HuH-7.5 (cell line): ENCODE measurements around the gene TCF7L2.

Experiments used
- DNase-seq: peaks from one replicate; pipeline ENCODE4 v3.0.0; 2011; ENCODE audit warnings: low spot score

Gene TCF7L2

GRCh38 chr10:113149626-113150025 lies 199.6 kb downstream of the TCF7L2 start:
- no peak for DNase-seq

DNA sequence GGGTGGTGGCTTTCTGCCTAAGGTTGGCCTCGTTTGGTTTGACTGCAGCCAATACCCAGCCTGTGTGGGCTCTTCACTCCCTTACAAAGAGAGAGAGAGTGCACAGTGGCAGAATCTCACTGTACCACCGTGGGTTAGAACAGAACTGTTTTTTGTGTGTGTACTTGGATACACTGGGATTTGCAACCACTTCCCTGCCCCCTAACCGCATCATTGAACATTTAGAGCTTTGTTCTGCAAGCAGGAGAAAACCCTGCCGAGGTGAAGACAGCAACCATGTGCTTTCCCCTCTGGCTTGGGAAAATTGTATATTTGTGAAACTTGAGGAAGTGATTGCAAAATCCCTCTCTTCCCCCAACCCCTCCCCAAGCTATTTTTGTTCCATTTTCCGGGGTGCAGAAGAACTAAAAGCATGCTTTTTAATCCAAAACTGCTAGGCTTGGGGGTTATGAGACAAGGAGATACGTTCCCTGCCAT lies 201.2 kb downstream of the TCF7L2 start:
- no peak for DNase-seq

- DNase-seq: no peak
Observed at GRCh38 chr10:113153493-113154102, 203.6 kb downstream of the TCF7L2 start.

DNA sequence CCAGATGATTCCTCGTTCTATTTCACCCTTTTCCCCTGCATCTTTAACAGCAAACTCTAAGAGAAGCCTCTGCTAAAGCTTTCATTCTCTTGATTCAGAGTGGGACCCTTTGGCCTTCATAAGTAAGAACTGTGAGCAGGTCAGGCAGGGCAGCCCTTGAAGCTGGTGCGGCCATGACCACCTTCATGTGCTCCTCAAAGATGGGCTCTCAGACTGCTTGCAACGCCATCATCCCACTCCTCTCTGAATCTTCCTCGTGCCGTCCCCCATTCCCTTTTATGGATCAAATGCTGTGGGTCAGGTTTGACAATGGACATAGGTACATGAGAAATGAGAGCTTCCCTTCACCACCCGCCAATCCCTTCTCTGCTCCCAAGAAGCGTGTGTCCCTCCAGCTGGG lies 207.4 kb downstream of the TCF7L2 start:
- DNase-seq: no peak

- DNase-seq: no peak
Observed at GRCh38 chr10:113158183-113158582, 208.1 kb downstream of the TCF7L2 start.

GRCh38 chr10:113159563-113159962 lies 209.5 kb downstream of the TCF7L2 start:
- no peak for DNase-seq

- DNase-seq: no peak
Observed at GRCh38 chr10:113160641-113161040, 210.6 kb downstream of the TCF7L2 start.

GRCh38 chr10:113161066-113161465 lies 211.0 kb downstream of the TCF7L2 start:
- DNase-seq: no peak

- DNase-seq: no peak
Observed at GRCh38 chr10:113162960-113163359, 212.9 kb downstream of the TCF7L2 start.

DNA sequence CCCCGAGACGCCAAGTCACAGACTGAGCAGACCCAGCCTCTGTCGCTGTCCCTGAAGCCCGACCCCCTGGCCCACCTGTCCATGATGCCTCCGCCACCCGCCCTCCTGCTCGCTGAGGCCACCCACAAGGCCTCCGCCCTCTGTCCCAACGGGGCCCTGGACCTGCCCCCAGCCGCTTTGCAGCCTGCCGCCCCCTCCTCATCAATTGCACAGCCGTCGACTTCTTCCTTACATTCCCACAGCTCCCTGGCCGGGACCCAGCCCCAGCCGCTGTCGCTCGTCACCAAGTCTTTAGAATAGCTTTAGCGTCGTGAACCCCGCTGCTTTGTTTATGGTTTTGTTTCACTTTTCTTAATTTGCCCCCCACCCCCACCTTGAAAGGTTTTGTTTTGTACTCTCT lies 215.6 kb downstream of the TCF7L2 start:
- DNase-seq: no peak

DNA sequence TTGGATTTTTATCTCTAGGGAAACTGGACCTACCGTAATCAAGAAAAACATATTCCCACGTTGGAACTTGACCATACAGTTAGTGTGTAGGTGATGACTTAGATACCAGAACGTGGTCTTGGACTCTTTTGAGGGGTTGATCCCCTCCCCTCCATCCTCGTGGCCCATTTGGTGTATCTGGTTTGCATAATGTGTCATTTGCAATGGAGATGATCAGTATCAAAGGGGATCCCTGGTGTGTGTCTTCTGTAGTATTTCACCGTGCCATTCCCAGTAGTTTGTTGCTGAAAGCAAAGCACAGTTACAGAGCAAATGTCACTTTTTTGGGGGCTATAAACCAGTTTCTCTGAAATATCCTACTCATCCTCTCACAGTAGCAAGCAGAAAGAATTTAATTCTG lies 217.7 kb downstream of the TCF7L2 start:
- no peak for DNase-seq

GRCh38 chr10:113168584-113168983 lies 218.5 kb downstream of the TCF7L2 start:
- no peak for DNase-seq

- DNase-seq: no peak
Observed at GRCh38 chr10:113169111-113169510, 219.1 kb downstream of the TCF7L2 start.

GRCh38 chr10:113169853-113170460 lies 219.9 kb downstream of the TCF7L2 start:
- no peak for DNase-seq

DNA sequence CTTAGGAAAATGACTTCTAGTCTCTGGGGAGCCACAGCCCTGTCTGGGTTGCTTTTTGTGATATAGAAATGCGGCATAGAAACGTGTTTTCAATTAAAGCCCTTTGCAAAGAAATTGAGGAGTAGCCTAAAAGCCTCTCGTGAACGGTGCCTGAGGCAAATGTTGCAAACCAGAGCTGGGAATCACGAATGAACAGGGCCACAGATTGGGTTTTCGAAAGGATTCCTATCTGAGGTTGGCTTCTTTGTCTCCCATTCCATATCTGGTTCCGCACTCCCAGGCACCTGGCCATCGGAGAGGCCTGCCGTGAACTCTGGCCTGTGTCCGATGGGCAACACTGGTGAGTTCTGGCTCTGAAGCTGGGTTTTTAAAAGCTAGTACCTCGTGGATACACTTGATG lies 221.6 kb downstream of the TCF7L2 start:
- DNase-seq: no peak

- DNase-seq: no peak
Observed at GRCh38 chr10:113175176-113175575, 225.1 kb downstream of the TCF7L2 start.

GRCh38 chr10:113175756-113176651 lies 226.0 kb downstream of the TCF7L2 start:
- DNase-seq: no peak

DNA sequence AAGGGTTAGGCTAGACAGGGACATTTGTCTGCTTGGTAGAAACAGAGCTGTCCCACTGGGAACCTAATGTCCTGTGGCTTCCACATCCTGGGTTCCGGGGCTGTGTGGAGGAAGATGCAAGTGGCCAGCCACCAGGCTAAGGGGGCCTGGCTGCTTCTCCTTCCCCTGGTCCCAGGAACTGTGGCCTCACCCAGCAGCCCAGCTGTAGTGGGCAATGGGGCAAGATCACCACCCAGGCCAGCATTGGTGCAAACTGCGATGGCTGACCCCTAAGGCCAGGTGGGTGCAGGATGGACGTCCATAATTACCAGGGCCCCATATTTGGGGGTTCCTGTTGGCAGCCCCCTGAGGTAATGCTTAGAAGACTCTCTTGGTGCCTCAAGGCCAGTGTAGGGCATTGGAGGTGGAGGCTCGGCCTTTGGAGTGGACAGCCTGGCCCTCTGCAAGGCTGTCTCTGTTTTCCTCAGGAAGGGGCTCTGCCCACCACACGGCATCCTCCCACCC lies 226.7 kb downstream of the TCF7L2 start:
- DNase-seq: no peak

GRCh38 chr10:113177156-113177935 lies 227.3 kb downstream of the TCF7L2 start:
- DNase-seq: no peak

- no peak for DNase-seq
Observed at GRCh38 chr10:113177936-113178335, 227.9 kb downstream of the TCF7L2 start.

DNA sequence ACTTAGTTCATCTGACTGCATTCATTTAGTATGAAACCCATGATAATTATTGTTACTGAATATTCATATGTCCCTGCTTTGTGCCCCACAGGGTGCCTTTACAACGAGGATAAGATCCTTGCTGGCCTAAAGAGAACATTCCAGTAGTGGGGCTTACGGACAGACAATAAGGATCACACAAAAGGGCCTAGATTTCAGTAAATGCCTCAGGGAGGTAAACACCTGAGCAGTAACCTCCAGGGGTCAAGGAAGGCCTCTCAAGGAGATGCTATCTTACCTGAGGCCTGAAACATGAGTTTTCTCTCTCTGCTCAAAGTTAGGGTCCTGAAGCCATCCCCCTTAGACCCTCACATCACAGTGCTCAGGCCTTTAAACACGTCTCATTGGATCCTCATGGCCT lies 228.7 kb downstream of the TCF7L2 start:
- no peak for DNase-seq

DNA sequence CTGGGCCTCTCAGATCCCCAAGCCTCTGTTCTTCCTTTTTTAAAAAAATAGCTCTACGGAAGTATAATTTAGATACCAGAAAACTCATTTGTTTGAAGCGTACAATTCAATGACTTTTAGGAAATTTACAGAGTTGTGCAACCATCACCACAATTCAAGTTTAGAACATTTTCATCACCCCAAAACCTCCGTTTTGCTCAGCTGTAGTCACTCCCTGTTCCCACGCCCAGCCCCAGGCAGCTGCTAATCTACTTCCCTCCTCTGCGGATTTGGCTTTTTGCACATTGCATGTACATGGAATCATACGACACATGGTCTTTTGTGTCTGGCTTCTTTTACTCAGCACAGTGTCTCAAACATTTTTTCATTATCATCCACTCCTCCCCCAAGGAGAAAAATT lies 229.2 kb downstream of the TCF7L2 start:
- DNase-seq: no peak
